GM12891 (cell line): Measurements from ENCODE around the gene CXCR6.

ENCODE experiments used
- PAX5 ChIP-seq: IDR thresholded peaks from 2 replicates; pipeline ENCODE4 v1.6.1; 2011; ENCODE audit warnings: low read length, moderate library complexity, mild to moderate bottlenecking; ENCODE audit not compliant: insufficient read depth, severe bottlenecking
- POLR2AphosphoS5 ChIP-seq: IDR thresholded peaks from 2 replicates; pipeline ENCODE4 v1.6.1; 2011; ENCODE audit warnings: low read depth, low read length, control low read depth

GRCh38 chr3:45988804-45989203 is 45.5 kb downstream of the CXCR6 start:
- no peak for TF ChIP-seq PAX5
- TF ChIP-seq POLR2AphosphoS5, result no peak
